Activated CD4-positive, alpha-beta T cell treated with anti-CD3 and anti-CD28 coated beads, Interleukin-2, amount 10 ng/mL, durations not matched to agents 24 days and 14 days (primary cell): ENCODE data around the gene ZP3. TPM values are rescaled to one million over a fixed set of nuclear protein-coding genes. Genes with fewer than 3 reads are reported as not detected.
"Not testable (repeated sequence)": the region's sequence is repeated elsewhere in the genome, so short reads cannot be mapped to it uniquely, and the experiment has no call there.

ENCODE experiments used
- DNase-seq: peaks from one replicate; pipeline ENCODE4 v3.0.0; 2022
- H3K27ac Mint-ChIP-seq: one replicate; pipeline ENCODE4 v1.8.0; 2022; ENCODE audit warnings: mild to moderate bottlenecking, mixed read lengths
- H3K27me3 Mint-ChIP-seq: one replicate; pipeline ENCODE4 v1.8.0; 2022; ENCODE audit warnings: mixed read lengths
- H3K36me3 Mint-ChIP-seq: one replicate; pipeline ENCODE4 v1.8.0; 2022; ENCODE audit warnings: low read depth, mild to moderate bottlenecking, mixed read lengths
- H3K4me1 Mint-ChIP-seq: one replicate; pipeline ENCODE4 v1.8.0; 2021; ENCODE audit warnings: mixed read lengths
- H3K4me3 Mint-ChIP-seq: one replicate; pipeline ENCODE4 v1.8.0; 2022; ENCODE audit warnings: mild to moderate bottlenecking, moderate library complexity, mixed read lengths
- H3K9me3 Mint-ChIP-seq: one replicate; pipeline ENCODE4 v1.8.0; 2021; ENCODE audit warnings: mixed read lengths
- intact Hi-C: fragments of 100-400 bp; cut with micrococcal nuclease; formaldehyde crosslinking; loops from one replicate; pipeline ENCODE4 v1.15.1; 2023
- total RNA-seq: library from RNA; stranded (reverse); gene quantifications from 2 replicates; pipeline ENCODE4 v1.2.3, GENCODE V29; 2022

Gene ZP3
- total RNA-seq = 7.4 and 7.5 TPM in 2 replicates

DNA sequence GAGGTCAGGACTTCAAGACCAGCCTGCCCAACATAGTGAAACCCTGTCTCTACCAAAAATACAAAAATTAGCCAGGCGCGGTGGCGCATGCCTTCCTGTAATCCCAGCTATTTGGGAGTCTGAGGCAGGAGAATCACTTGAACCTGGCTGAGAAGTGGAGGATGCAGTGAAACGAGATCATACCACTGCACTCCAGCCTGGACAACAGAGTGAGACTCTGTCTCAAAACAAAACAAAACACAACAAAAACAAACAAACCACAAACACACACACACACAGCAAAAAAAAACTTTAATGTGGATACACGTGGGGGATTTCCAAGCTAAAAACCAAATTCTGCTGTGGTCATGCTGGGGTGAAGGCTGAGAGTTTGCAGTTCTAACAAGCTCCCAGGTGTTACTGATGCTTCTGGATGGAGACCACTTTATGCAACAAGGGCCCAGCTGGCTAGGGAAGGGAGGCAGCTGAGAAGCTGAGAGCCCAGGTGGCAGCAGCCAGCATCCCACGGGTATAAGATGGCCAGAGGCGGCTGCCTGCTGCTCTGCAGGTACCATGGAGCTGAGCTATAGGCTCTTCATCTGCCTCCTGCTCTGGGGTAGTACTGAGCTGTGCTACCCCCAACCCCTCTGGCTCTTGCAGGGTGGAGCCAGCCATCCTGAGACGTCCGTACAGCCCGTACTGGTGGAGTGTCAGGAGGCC, at the start of gene ZP3:
ZP3 (plus strand) TSS at position 538 of the 699 bp plus-strand sequence; CDS start at position 553, 15 bp downstream.
- Mint-ChIP-seq H3K4me1 (peaks cover 19% of the 10 kb centered on the region), H3K36me3 (no peaks in the 10 kb centered on the region)

DNA sequence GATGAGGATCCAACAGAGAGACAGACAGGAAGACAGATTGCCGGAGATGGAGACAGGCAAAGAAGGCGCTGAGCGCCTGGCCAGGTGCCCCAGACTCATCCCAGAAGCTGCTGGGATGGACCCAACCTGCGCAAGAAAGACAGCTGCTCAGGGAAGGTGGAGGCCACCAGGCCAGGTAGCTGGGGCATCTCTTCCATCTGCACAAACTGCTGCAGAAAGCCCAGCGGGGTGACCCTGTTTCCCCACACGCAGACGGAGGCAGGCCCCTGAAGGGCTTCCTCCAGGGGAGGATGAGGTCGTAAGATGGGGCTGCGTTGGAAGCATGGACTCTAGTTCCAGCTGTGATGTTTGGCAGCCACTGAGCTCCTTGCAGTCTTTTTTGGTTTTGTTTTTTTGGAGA, 49.5 kb upstream of the ZP3 start:
- DNase-seq = no peak
- intact Hi-C loops = no loop called here
- H3K27me3 Mint-ChIP-seq = peaks cover 13% of the 10 kb centered on the region
- H3K27ac Mint-ChIP-seq = no peak overlapping the region
- H3K4me1 Mint-ChIP-seq = peaks cover 14% of the 10 kb centered on the region
- no peaks in the 10 kb centered on the region for H3K36me3 Mint-ChIP-seq
- H3K9me3 Mint-ChIP-seq = no peaks in the 10 kb centered on the region
- no peak overlapping the region for H3K4me3 Mint-ChIP-seq

More for the DNA sequence above, at the start of gene ZP3:
- peak within 1 kb of the TSS; percentile 64 for H3K27ac Mint-ChIP-seq
- H3K4me3 Mint-ChIP-seq = peak within 1 kb of the TSS; percentile 20
- H3K9me3 Mint-ChIP-seq = no peaks in the 10 kb centered on the region
- intact Hi-C loops = no loop called here
- DNase-seq = peak; percentile 84
- peaks cover 11% of the 10 kb centered on the region for H3K27me3 Mint-ChIP-seq

DNA sequence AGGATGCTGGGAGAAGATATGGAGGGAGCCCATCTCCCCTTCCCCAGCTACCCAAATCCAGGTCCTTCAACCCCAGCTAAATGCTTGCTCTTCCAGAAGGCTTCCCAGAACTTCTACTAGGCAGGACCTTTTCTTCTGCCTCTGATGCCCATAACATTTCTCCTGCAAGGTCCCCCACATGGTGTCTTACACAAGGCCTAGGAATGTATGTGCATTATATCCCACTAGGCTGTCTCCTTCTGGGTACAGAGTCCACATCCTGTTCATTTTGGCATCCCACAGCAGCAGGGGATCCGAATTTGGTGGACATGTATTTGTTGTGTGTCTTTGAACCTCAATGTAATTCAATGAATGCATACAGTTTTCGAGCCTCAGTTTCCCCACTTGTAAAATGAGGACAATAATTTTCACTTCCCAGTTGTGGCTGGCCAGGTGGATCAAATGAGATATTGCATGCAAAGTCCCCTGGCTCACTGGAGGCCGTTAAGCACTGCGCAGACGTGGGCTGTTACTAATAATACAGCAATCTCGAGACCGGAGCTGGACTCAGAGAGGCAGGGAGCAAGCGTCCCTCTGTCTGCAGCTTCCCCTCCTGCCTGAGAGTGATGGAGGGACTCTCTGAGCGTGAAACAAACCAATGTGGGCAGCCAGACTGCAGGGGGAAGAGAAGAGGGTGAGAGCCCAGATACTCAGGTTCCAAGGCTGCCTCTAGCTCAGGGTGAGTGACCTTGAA, 47.4 kb upstream of the ZP3 start:
- intact Hi-C loops = no loop called here
- Mint-ChIP-seq H3K9me3 (no peaks in the 10 kb centered on the region), H3K36me3 (no peaks in the 10 kb centered on the region), H3K4me1 (peaks cover 18% of the 10 kb centered on the region), H3K27ac (no peak overlapping the region), H3K4me3 (no peak overlapping the region), H3K27me3 (peaks cover 10% of the 10 kb centered on the region)
- no peak for DNase-seq

DNA sequence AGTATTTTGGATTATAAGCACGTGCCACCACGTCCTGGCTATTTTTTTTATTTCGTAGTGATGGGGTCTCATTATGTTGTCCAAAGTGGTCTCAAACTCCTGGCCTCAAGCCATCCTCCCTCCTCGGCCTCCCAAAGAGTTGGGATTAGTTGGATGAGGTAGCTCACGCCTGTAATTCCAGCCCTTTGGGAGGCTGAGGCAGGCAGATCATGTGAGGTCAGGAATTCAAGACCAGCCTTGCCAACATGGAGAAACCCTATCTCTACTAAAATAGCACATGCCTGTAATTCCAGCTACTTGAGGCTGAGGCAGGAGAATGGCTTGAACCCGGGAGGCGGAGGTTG, 44.2 kb upstream of the ZP3 start:
- Mint-ChIP-seq H3K27me3 (no peaks in the 10 kb centered on the region), H3K9me3 (no peaks in the 10 kb centered on the region), H3K4me1 (peaks cover 11% of the 10 kb centered on the region), H3K27ac (peak overlapping the region; percentile 65), H3K4me3 (peak overlapping the region; percentile 79), H3K36me3 (no peaks in the 10 kb centered on the region)
- DNase-seq = no peak
- intact Hi-C loops = no loop called here

DNA sequence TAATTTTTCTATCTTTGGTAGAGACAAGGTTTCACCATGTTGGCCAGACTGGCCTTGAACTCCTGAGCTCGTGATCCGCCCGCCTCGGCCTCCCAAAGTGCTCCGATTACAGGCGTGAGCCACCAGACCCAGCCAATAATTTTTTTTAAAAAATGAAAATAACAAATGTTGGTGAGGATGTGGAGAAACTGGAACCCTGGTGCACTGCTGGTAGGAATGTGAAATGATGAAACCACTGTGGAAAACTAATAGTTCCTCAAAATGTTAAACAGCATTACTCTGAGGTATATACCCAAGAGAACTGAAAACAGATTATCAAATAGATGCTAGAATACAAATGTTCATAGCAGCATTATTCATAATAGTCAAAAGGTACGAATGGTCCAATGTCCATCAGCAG, 42.9 kb upstream of the ZP3 start:
- no peaks in the 10 kb centered on the region for H3K36me3 Mint-ChIP-seq
- no peak overlapping the region for H3K4me3 Mint-ChIP-seq
- no peaks in the 10 kb centered on the region for H3K27me3 Mint-ChIP-seq
- peaks cover 11% of the 10 kb centered on the region for H3K4me1 Mint-ChIP-seq
- DNase-seq = no peak
- no peaks in the 10 kb centered on the region for H3K9me3 Mint-ChIP-seq
- intact Hi-C loops = no loop called here
- H3K27ac Mint-ChIP-seq = no peak overlapping the region

DNA sequence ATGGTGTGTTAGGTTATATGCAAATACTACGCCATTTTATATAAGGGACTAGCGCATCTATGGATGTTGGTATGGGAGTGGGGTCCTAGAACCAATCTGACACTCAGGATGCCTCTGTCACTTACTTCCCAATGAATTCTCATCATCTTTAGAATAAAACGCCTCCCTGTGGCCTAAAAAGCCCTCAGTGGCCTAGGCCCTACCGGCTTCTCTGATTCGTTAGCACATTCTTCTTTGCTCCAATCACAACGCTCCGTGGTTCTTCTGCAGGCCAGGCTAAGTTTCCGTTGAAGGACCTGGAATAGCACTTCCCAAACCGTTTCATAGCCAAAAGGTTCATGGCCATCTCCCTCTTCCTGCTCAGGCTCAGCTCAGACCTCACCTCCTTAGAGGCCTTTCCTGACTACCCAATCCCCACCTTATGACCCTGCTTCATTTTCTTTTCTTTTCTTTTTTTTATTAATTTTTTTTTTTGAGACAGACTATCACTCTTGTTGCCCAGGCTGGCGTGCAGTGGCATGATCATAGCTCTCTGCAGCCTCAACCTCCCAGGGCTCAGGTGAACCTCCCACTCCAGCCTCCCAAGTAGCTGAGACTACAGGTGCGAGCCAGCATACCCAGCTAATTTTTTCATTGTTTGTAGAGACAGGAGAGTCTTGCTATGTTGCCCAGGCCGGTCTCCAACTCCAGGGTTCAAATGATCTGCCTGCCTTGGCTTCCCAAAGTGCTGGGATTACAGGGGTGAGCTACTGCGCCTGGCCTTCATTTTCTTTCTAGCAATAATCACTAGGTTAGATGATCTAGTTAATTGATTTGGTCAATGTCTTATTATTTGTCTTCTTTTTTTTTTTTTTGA, 41.4 kb upstream of the ZP3 start:
- no peaks in the 10 kb centered on the region for H3K9me3 Mint-ChIP-seq
- H3K27me3 Mint-ChIP-seq = no peaks in the 10 kb centered on the region
- no peak for DNase-seq
- intact Hi-C loops = no loop called here
- H3K27ac Mint-ChIP-seq = no peak overlapping the region
- H3K36me3 Mint-ChIP-seq = no peaks in the 10 kb centered on the region
- no peak overlapping the region for H3K4me3 Mint-ChIP-seq
- H3K4me1 Mint-ChIP-seq = peaks cover 10% of the 10 kb centered on the region

DNA sequence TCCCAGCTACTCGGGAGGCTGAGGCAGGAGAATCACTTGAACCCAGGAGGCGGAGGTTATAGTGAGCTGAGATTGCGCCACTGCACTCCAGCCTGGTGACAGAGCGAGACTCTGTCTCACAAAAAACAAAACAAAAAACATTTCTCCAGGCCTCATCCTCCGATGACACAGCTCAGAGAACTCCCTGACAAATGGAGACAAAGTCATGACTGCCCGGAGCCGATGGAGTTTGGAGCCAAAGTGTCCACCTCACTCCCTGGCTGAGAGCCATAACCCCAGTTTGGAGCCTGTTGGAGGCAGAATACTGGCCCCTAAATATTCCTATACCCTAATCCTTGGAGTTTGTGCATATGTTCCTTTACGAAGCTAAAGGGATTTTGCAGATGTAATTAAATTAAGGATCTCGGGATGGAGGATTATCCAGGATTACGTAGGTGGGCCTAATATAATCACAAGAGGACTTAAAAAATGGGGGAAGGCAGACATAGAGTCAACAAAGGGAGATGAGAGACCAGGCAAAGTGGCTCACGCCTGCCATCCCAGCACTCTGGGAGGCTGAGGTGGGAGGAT, 38.0 kb upstream of the ZP3 start:
- no peak overlapping the region for H3K27ac Mint-ChIP-seq
- H3K4me3 Mint-ChIP-seq = no peak overlapping the region

DNA sequence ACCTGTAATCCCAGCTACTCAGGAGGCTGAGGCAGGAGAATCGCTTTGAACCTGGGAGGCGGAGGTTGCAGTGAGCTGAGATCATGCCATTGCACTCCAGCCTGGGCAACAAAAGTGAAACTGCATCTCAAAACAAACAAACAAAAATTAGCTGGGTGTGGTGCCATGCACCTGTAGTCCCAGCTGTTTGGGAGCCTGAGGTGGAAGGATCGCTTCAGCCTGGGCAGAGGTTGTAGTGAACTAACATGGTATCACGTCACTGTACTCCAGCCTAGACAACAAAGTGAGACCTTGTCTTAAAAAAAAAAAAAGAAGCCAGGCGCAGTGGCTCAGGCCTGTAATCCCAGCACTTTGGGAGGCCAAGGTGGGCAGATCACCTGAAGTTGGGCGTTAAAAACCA, 37.0 kb upstream of the ZP3 start:
- H3K27me3 Mint-ChIP-seq, H3K9me3 Mint-ChIP-seq, H3K27ac Mint-ChIP-seq, H3K36me3 Mint-ChIP-seq, intact Hi-C loops, H3K4me1 Mint-ChIP-seq, H3K4me3 Mint-ChIP-seq, DNase-seq: not testable (repeated sequence)

More for the DNA sequence above, 38.0 kb upstream of the ZP3 start:
- Mint-ChIP-seq H3K4me1 (peaks cover 4% of the 10 kb centered on the region), H3K36me3 (no peaks in the 10 kb centered on the region), H3K27me3 (no peaks in the 10 kb centered on the region), H3K9me3 (no peaks in the 10 kb centered on the region)
- DNase-seq = no peak
- intact Hi-C loops = no loop called here

DNA sequence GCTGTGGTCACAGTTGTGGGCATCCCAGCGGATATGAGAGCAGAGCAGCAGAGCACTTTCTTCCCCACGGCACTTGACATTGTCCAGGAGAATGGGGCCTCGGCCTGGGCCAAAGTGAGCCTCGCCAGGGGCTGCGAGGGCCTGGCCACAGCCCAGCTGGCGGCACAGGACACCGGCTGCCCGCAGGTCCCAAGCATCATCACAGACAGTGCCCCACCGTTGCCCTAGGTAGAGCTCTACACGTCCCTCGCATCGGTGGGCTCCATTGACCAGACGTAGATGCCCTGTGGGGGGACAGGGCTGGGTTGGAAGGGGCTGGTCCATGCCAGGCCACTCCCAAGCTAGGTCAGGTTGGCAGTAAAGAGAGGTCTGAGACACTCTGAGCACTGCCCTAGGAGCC, 34.7 kb upstream of the ZP3 start:
- Mint-ChIP-seq H3K9me3 (no peaks in the 10 kb centered on the region), H3K4me3 (no peak overlapping the region), H3K4me1 (peaks cover 16% of the 10 kb centered on the region), H3K36me3 (no peaks in the 10 kb centered on the region), H3K27ac (peak overlapping the region; percentile 15), H3K27me3 (no peaks in the 10 kb centered on the region)
- no peak for DNase-seq
- intact Hi-C loops = no loop called here

DNA sequence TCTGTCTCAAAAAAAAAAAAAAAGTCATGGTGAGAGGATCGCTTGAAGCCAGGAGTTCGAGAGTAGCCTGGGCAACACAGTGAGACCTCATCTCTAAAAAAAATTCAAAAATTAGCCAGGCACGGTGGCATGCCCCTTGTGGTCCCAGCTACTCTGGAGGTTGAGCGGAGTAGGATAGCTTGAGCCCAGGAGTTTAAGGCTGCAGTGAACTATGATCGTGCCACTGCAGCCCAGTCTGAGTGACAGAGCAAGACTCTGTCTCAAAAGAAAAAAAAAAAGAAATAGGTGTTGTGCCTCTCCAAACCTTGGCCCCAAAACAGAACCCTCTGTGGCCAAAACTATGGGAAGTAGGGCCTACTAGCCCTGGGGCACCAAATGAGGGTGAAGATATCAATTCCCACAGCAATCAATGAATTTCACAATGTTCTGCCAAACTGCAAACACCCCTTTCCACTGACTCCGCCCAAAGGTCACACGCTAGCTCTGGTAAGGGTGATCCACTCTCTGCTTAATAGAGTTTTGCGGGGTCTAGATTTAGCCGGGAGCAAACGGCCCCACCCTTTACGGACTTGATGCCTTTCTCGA, 32.1 kb upstream of the ZP3 start:
- Mint-ChIP-seq H3K36me3 (no peaks in the 10 kb centered on the region), H3K9me3 (no peaks in the 10 kb centered on the region), H3K4me3 (peak overlapping the region; percentile 90), H3K27me3 (no peaks in the 10 kb centered on the region), H3K27ac (peak overlapping the region; percentile 99), H3K4me1 (peaks cover 23% of the 10 kb centered on the region)
- intact Hi-C loops = loop anchor here (1.0 kb wide), 1 partner anchor 33 kb away; no protein-coding TSS in a partner anchor
- DNase-seq = no peak

DNA sequence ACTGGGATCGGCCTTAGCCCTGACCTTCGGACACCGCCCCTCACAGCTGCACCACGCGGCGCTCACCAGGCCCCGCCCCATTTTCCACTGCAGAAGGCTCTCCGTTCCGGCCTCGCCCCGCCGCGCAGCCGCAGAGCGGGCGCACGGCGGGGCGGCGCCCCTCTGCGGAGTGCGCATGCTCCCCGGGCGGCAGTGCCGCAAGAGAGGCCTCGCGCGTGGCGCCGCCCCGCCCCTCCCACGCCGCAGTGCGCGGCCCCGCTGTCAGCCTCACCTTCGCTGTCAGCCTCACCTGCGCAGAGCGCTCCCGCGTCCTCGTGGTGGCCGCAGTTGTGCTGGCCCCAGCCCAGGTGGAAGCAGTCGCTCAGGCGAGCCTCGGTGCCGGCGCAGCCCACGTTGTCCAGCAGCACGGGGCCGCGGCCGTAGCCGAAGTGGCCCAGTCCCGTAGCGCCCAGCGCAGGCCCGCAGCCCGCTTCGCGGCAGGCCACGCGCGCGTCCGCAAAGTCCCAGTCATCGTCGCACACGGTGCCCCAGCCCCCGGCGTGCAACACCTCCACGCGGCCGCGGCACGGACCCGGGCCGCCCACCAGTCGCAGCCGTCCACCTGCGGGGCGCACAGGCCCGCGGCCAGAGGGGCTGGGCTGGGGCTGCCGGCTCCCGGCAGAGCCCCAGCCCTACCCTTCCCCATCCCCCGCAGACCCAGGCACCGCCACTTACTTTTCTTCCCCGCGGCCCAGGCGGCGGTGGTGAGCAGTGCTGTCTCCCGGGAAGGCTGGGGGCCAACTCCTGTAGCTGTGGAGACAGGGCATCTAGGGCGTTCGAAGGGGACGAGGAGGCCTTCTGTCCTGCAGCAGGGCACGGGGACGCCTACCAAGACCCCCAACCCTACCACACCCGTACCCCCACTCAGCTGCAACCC, 31.4 kb upstream of the ZP3 start:
- peaks cover 25% of the 10 kb centered on the region for H3K4me1 Mint-ChIP-seq
- no peaks in the 10 kb centered on the region for H3K27me3 Mint-ChIP-seq
- intact Hi-C loops = loop anchor here (1.0 kb wide), 1 partner anchor 34 kb away; no protein-coding TSS in a partner anchor
- H3K9me3 Mint-ChIP-seq = no peaks in the 10 kb centered on the region
- no peaks in the 10 kb centered on the region for H3K36me3 Mint-ChIP-seq
- H3K4me3 Mint-ChIP-seq = peak overlapping the region; percentile 90
- DNase-seq = peak; percentile 98
- peak overlapping the region; percentile 99 for H3K27ac Mint-ChIP-seq

DNA sequence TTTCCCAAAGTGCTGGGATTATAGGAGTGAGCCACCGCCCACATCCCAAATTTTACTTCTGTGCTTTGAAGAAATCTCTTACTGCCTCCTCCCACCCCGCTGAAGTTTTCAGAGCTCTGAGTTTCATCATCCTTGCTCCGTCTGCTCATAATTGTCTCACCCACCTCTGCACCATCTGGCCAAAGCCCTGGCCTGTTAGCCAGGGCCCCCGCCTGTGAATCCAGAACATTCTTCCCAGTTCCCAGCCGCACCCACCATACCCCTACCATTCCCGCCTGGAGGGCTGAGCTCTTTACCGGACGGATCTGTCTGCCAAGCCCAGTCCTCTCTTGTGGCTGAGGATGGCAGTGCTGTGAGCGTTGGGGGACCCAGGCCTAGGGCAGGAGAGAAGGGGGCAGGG, 29.8 kb upstream of the ZP3 start:
- H3K9me3 Mint-ChIP-seq = no peaks in the 10 kb centered on the region
- peaks cover 25% of the 10 kb centered on the region for H3K4me1 Mint-ChIP-seq
- intact Hi-C loops = no loop called here
- peak overlapping the region; percentile 6 for H3K27ac Mint-ChIP-seq
- no peaks in the 10 kb centered on the region for H3K36me3 Mint-ChIP-seq
- H3K27me3 Mint-ChIP-seq = no peaks in the 10 kb centered on the region
- DNase-seq = no peak
- H3K4me3 Mint-ChIP-seq = peak overlapping the region; percentile 12

DNA sequence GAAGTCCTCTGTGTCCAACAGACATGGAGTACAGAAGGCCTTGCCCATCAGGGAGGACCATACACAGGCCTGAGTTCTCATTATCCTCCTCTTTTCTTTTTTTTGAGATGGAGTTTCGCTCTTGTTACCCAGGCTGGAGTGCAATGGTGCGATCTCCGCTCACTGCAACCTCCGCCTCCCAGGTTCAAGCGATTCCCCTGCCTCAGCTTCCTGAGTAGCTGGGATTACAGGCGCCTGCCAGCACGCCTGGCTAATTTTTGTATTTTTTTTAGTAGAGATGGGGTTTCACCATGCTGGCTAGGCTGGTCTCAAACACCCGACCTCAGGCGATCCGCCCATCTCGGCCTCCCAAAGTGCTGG, 29.2 kb upstream of the ZP3 start:
- H3K9me3 Mint-ChIP-seq, H3K4me3 Mint-ChIP-seq, H3K36me3 Mint-ChIP-seq, H3K27ac Mint-ChIP-seq, DNase-seq, H3K27me3 Mint-ChIP-seq, intact Hi-C loops: not testable (repeated sequence)
- peaks cover 25% of the 10 kb centered on the region for H3K4me1 Mint-ChIP-seq
